Kidney tubule cell (primary cell): ENCODE measurements around the gene MMP28.

Source experiments
- DNase-seq: peaks from one replicate; pipeline ENCODE4 v3.0.0-alpha.2; 2018; ENCODE audit warnings: low spot score

MMP28 gene

GRCh38 chr17:35795007-35795870 lies at the start of gene MMP28:
Gene MMP28 (minus strand): TSS chr17:35795641. CDS start chr17:35795377, 264 bp downstream.
- peak; percentile 35 for DNase-seq

GRCh38 chr17:35844547-35844946 lies 49.1 kb upstream of the MMP28 start:
- no peak for DNase-seq

GRCh38 chr17:35843698-35844097 lies 48.3 kb upstream of the MMP28 start:
- DNase-seq = no peak

- DNase-seq = no peak
These were observed 46.8 kb upstream of the MMP28 start for GRCh38 chr17:35842239-35842638.

GRCh38 chr17:35841505-35841904 lies 46.1 kb upstream of the MMP28 start:
- DNase-seq = peak; percentile 9

GRCh38 chr17:35841101-35841500 lies 45.7 kb upstream of the MMP28 start:
- DNase-seq = no peak

GRCh38 chr17:35825206-35825605 lies 29.8 kb upstream of the MMP28 start:
- no peak for DNase-seq

GRCh38 chr17:35821308-35821707 lies 25.9 kb upstream of the MMP28 start:
- no peak for DNase-seq

- DNase-seq = no peak
These were observed 24.0 kb upstream of the MMP28 start for GRCh38 chr17:35819455-35819854.

GRCh38 chr17:35817196-35817595 lies 21.8 kb upstream of the MMP28 start:
- no peak for DNase-seq

- DNase-seq = no peak
These were observed 21.3 kb upstream of the MMP28 start for GRCh38 chr17:35816723-35817122.

GRCh38 chr17:35812456-35812855 lies 17.0 kb upstream of the MMP28 start:
- no peak for DNase-seq

- DNase-seq = no peak
These were observed 16.3 kb upstream of the MMP28 start for GRCh38 chr17:35811759-35812158.

GRCh38 chr17:35809855-35810461 lies 14.5 kb upstream of the MMP28 start:
- peak; percentile 57 for DNase-seq

- DNase-seq = peak; percentile 99
These were observed 13.8 kb upstream of the MMP28 start, which contains the start of gene TAF15 for GRCh38 chr17:35808962-35809854. Gene TAF15 (plus strand): TSS chr17:35809484. CDS start chr17:35809570, 86 bp downstream.

GRCh38 chr17:35808240-35808961 lies 13.0 kb upstream of the MMP28 start:
- no peak for DNase-seq

- peak; percentile 62 for DNase-seq
These were observed 12.1 kb upstream of the MMP28 start for GRCh38 chr17:35807371-35808144.

GRCh38 chr17:35804658-35805192 lies 9.3 kb upstream of the MMP28 start:
- DNase-seq = peak; percentile 85

- no peak for DNase-seq
These were observed 6.3 kb upstream of the MMP28 start for GRCh38 chr17:35801583-35802224.

- peak; percentile 38 for DNase-seq
These were observed 4.5 kb upstream of the MMP28 start for GRCh38 chr17:35799942-35800341.
